HuH-7.5 (cell line): ENCODE data around the gene GRIK3.

Experiments used
- DNase-seq: peaks from one replicate; pipeline ENCODE4 v3.0.0; 2011; ENCODE audit warnings: low spot score

The GRIK3 gene

GRCh38 chr1:36852586-36852985 is 181.7 kb downstream of the GRIK3 start:
- no peak for DNase-seq

- DNase-seq = no peak
Observed at GRCh38 chr1:36851595-36851994, 182.7 kb downstream of the GRIK3 start.

GRCh38 chr1:36851087-36851486 is 183.2 kb downstream of the GRIK3 start:
- no peak for DNase-seq

- no peak for DNase-seq
Observed at GRCh38 chr1:36849956-36850355, 184.4 kb downstream of the GRIK3 start.

- DNase-seq = no peak
Observed at GRCh38 chr1:36847761-36848160, 186.6 kb downstream of the GRIK3 start.

- no peak for DNase-seq
Observed at GRCh38 chr1:36847186-36847585, 187.1 kb downstream of the GRIK3 start.

GRCh38 chr1:36846357-36846756 is 188.0 kb downstream of the GRIK3 start:
- no peak for DNase-seq

- DNase-seq = no peak
Observed at GRCh38 chr1:36845802-36846201, 188.5 kb downstream of the GRIK3 start.

GRCh38 chr1:36844917-36845316 is 189.4 kb downstream of the GRIK3 start:
- no peak for DNase-seq

GRCh38 chr1:36843906-36844610 is 190.3 kb downstream of the GRIK3 start:
- DNase-seq = no peak

- DNase-seq = no peak
Observed at GRCh38 chr1:36843027-36843426, 191.3 kb downstream of the GRIK3 start.

GRCh38 chr1:36842448-36842847 is 191.9 kb downstream of the GRIK3 start:
- no peak for DNase-seq

GRCh38 chr1:36839485-36839884 is 194.8 kb downstream of the GRIK3 start:
- DNase-seq = no peak

GRCh38 chr1:36838888-36839287 is 195.4 kb downstream of the GRIK3 start:
- no peak for DNase-seq

GRCh38 chr1:36836916-36837315 is 197.4 kb downstream of the GRIK3 start:
- no peak for DNase-seq

GRCh38 chr1:36836196-36836883 is 198.0 kb downstream of the GRIK3 start:
- DNase-seq = no peak

GRCh38 chr1:36835696-36836095 is 198.6 kb downstream of the GRIK3 start:
- no peak for DNase-seq

- no peak for DNase-seq
Observed at GRCh38 chr1:36835017-36835695, 199.2 kb downstream of the GRIK3 start.

- no peak for DNase-seq
Observed at GRCh38 chr1:36834586-36834985, 199.7 kb downstream of the GRIK3 start.

- no peak for DNase-seq
Observed at GRCh38 chr1:36831186-36831810, 203.0 kb downstream of the GRIK3 start.

GRCh38 chr1:36829961-36830360 is 204.4 kb downstream of the GRIK3 start:
- no peak for DNase-seq

GRCh38 chr1:36829066-36829465 is 205.2 kb downstream of the GRIK3 start:
- no peak for DNase-seq

GRCh38 chr1:36825226-36825625 is 209.1 kb downstream of the GRIK3 start:
- no peak for DNase-seq
